ENCODE results near the gene AP2S1.

- TF ChIP-seq CTCF (conservative IDR thresholded peaks at IDR 0.05; ENCODE audit: low read depth, low read length) (no peak), EZH2 (IDR thresholded peaks at IDR 0.05; ENCODE audit: low read length, unreplicated experiment) (no peak), EZH2phosphoT487 (IDR thresholded peaks at IDR 0.05; ENCODE audit: borderline replicate concordance, low read length) (no peak)
These were observed 16.5 kb downstream of the AP2S1 start for GRCh38 chr19:46834121-46834520.
